CD14-positive monocyte (primary cell): ENCODE data around the gene SLC25A13. TPM values are rescaled to one million over a fixed set of nuclear protein-coding genes. Genes with fewer than 3 reads are reported as not detected.

ENCODE experiments used
- DNase-seq, 3 donors: peaks; one replicate each; pipeline ENCODE4 v3.0.0-alpha.2; 2011 to 2022
- H2AFZ ChIP-seq: 2 replicates; pipeline ENCODE4 v1.6.0; 2012; ENCODE audit warnings: mild to moderate bottlenecking, low read depth, low read length, inconsistent platforms; ENCODE audit not compliant: insufficient read depth, poor library complexity, severe bottlenecking
- H3K27ac ChIP-seq, 2 donors: 1 replicate in 1 of 2; 2 replicates in 1 of 2; pipeline ENCODE4 v1.5.1; 2012 to 2013; ENCODE audit warnings: low read length in 2 of 2, control low read depth in 1 of 2, inconsistent platforms in 1 of 2, low read depth in 1 of 2, mild to moderate bottlenecking in 1 of 2
- H3K27me3 ChIP-seq, 2 donors: one replicate each; pipeline versions ENCODE4 v1.6.0 to v1.6.1; 2011 to 2013; ENCODE audit warnings: low read length in 2 of 2; ENCODE audit not compliant: control insufficient read depth in 2 of 2, insufficient read depth in 2 of 2
- H3K36me3 ChIP-seq, 2 donors: replicated peaks in 1 of 2; 1 replicate in 1 of 2; 2 replicates in 1 of 2; pipeline versions ENCODE4 v1.5.1 to v1.6.1; 2012 to 2013; ENCODE audit warnings: low read length in 2 of 2, control low read depth in 1 of 2, inconsistent platforms in 1 of 2, mild to moderate bottlenecking in 1 of 2; ENCODE audit not compliant: insufficient read depth in 2 of 2, control insufficient read depth in 1 of 2
- H3K4me1 ChIP-seq, 2 donors: 1 replicate in 1 of 2; 2 replicates in 1 of 2; pipeline versions ENCODE4 v1.5.1 to v1.6.1; 2012 to 2013; ENCODE audit warnings: low read length in 2 of 2, control low read depth in 1 of 2, inconsistent platforms in 1 of 2, mild to moderate bottlenecking in 1 of 2, moderate library complexity in 1 of 2; ENCODE audit not compliant: insufficient read depth in 2 of 2, control insufficient read depth in 1 of 2
- H3K4me2 ChIP-seq: replicated peaks from 2 replicates; pipeline ENCODE3; 2012; ENCODE audit warnings: low read length, moderate library complexity, mild to moderate bottlenecking; ENCODE audit not compliant: poor library complexity, severe bottlenecking; ENCODE audit errors: extremely low read depth
- H3K4me3 ChIP-seq, 3 experiments: fragments of 200-600 bp in 1 of 3; sonication (generic) in 1 of 3; replicated peaks in 1 of 3; 1 replicate in 2 of 3; 2 replicates in 1 of 3; pipeline ENCODE4 v1.5.1; 2011 to 2013; ENCODE audit warnings: low read length in 3 of 3, mild to moderate bottlenecking in 3 of 3, control low read depth in 2 of 3, low read depth in 2 of 3, inconsistent platforms in 1 of 3, moderate library complexity in 1 of 3
- H3K79me2 ChIP-seq: 2 replicates; pipeline ENCODE4 v1.6.0; 2012; ENCODE audit warnings: mild to moderate bottlenecking, control low read depth, inconsistent platforms, low read length, moderate library complexity; ENCODE audit not compliant: insufficient read depth
- H3K9ac ChIP-seq: 2 replicates; pipeline ENCODE4 v1.6.0; 2017; ENCODE audit warnings: low read length, mild to moderate bottlenecking; ENCODE audit not compliant: insufficient read depth, poor library complexity, severe bottlenecking
- H3K9me3 ChIP-seq, 2 donors: replicated peaks in 1 of 2; 1 replicate in 1 of 2; 2 replicates in 1 of 2; pipeline versions ENCODE4 v1.5.1 to v1.6.1; 2012 to 2013; ENCODE audit warnings: low read length in 2 of 2, control low read depth in 1 of 2; ENCODE audit not compliant: control insufficient read depth in 1 of 2, insufficient read depth in 1 of 2
- H4K20me1 ChIP-seq: 2 replicates; pipeline ENCODE4 v1.6.0; 2012; ENCODE audit warnings: mild to moderate bottlenecking, low read length, control low read depth, moderate library complexity; ENCODE audit not compliant: insufficient read depth
- H3K27ac Mint-ChIP-seq, 7 donors: one replicate each; pipeline ENCODE4 v1.8.0; 2020; ENCODE audit warnings: mild to moderate bottlenecking in 7 of 7, mixed read lengths in 7 of 7, moderate library complexity in 6 of 7, inconsistent platforms in 2 of 7
- H3K27me3 Mint-ChIP-seq, 3 donors: one replicate each; pipeline ENCODE4 v1.8.0; 2021 to 2022; ENCODE audit warnings: low read depth in 3 of 3, mild to moderate bottlenecking in 3 of 3, mixed read lengths in 3 of 3, moderate library complexity in 3 of 3, inconsistent platforms in 1 of 3
- H3K36me3 Mint-ChIP-seq, 2 donors: one replicate each; pipeline ENCODE4 v1.8.0; 2020; ENCODE audit warnings: mixed read lengths in 2 of 2, inconsistent platforms in 1 of 2, mild to moderate bottlenecking in 1 of 2
- H3K4me1 Mint-ChIP-seq: one replicate; pipeline ENCODE4 v1.8.0; 2020; ENCODE audit warnings: mild to moderate bottlenecking, mixed read lengths
- H3K4me3 Mint-ChIP-seq, 2 donors: one replicate each; pipeline ENCODE4 v1.8.0; 2020; ENCODE audit warnings: mild to moderate bottlenecking in 2 of 2, mixed read lengths in 2 of 2, moderate library complexity in 1 of 2
- H3K9me3 Mint-ChIP-seq, 7 donors: one replicate each; pipeline ENCODE4 v1.8.0; 2020 to 2022; ENCODE audit warnings: mixed read lengths in 7 of 7, mild to moderate bottlenecking in 6 of 7, moderate library complexity in 6 of 7, inconsistent platforms in 2 of 7
- WGBS: methylation state at CpG from one replicate; pipeline ENCODE4 v1.1.5; 2013; ENCODE audit warnings: missing lambda C conversion rate; ENCODE audit not compliant: insufficient coverage; 5-methylcytosine and 5-hydroxymethylcytosine counted together
- intact Hi-C, 2 donors: fragments of 100-400 bp; cut with micrococcal nuclease; formaldehyde crosslinking; loops; one replicate each; pipeline versions ENCODE4 v1.15.0 to v1.15.1; 2023
- polyA plus RNA-seq, 3 donors: library from polyadenylated mRNA; depleted of rRNA in 1 of 3; unstranded in 2 of 3; stranded (reverse) in 1 of 3; fragments of 300-500 nt in 2 of 3; fragments of >200 nt in 1 of 3; fragmentation: Illumina TruSeq in 2 of 3; gene quantifications; 1 replicate in 2 of 3; 2 replicates in 1 of 3; pipeline ENCODE4 v1.2.3, GENCODE V29; 2012 to 2021
- TF ChIP-seq, protein P1 (sequence below): fragments of 200-600 bp; IDR thresholded peaks from one replicate; pipeline ENCODE4 v1.8.0; 2022; ENCODE audit warnings: antibody characterized with exemption, mild to moderate bottlenecking

Gene SLC25A13
- polyA plus RNA-seq, 3 donors = 12.7 to 15.7 (median 14.4) TPM

DNA sequence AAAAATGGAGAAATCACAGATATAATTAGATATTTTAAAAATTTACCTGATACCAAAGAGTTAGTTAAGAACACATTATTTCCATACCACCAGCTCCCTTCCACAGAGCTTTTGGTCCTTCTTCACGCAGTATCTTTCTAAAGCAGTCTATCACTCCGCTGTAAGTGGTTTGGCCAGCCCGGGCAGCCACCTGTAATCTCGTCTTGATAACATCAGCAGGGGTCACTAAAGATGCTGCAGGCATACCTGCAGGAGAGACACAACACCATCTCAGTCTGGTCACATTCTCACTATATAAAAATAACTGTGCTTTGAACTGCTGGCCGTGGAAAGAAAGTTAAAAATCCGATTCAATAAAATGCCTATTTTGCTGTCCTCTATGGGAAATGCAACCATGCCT, 200.1 kb downstream of the SLC25A13 start:
- Mint-ChIP-seq H3K27ac (no peak overlapping the region), H3K4me1 (no peaks in the 10 kb centered on the region), H3K4me3 (no peak overlapping the region), H3K27me3 (no peaks in the 10 kb centered on the region), H3K36me3 (peaks cover 54 to 64% of the 10 kb centered on the region in 2 donors), H3K9me3 (no peaks in the 10 kb centered on the region)
- H3K36me3 ChIP-seq = peaks cover 25 to 38% of the 10 kb centered on the region in 2 donors
- intact Hi-C loops = no loop called here
- WGBS = 100% methylated on average over 4 of the region's 6 CpGs
- H3K9ac ChIP-seq = no peak overlapping the region
- H3K4me2 ChIP-seq = no peak overlapping the region
- H3K27me3 ChIP-seq = no peaks in the 10 kb centered on the region
- no peak overlapping the region for H3K27ac ChIP-seq
- H3K79me2 ChIP-seq = no peaks in the 10 kb centered on the region
- no peaks in the 10 kb centered on the region for H3K4me1 ChIP-seq
- no peaks in the 10 kb centered on the region for H4K20me1 ChIP-seq
- TF ChIP-seq, protein P1, sequence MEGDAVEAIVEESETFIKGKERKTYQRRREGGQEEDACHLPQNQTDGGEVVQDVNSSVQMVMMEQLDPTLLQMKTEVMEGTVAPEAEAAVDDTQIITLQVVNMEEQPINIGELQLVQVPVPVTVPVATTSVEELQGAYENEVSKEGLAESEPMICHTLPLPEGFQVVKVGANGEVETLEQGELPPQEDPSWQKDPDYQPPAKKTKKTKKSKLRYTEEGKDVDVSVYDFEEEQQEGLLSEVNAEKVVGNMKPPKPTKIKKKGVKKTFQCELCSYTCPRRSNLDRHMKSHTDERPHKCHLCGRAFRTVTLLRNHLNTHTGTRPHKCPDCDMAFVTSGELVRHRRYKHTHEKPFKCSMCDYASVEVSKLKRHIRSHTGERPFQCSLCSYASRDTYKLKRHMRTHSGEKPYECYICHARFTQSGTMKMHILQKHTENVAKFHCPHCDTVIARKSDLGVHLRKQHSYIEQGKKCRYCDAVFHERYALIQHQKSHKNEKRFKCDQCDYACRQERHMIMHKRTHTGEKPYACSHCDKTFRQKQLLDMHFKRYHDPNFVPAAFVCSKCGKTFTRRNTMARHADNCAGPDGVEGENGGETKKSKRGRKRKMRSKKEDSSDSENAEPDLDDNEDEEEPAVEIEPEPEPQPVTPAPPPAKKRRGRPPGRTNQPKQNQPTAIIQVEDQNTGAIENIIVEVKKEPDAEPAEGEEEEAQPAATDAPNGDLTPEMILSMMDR = no peak
- no peaks in the 10 kb centered on the region for H3K9me3 ChIP-seq
- DNase-seq = no peak
- no peak overlapping the region for H3K4me3 ChIP-seq
- no peak overlapping the region for H2AFZ ChIP-seq

DNA sequence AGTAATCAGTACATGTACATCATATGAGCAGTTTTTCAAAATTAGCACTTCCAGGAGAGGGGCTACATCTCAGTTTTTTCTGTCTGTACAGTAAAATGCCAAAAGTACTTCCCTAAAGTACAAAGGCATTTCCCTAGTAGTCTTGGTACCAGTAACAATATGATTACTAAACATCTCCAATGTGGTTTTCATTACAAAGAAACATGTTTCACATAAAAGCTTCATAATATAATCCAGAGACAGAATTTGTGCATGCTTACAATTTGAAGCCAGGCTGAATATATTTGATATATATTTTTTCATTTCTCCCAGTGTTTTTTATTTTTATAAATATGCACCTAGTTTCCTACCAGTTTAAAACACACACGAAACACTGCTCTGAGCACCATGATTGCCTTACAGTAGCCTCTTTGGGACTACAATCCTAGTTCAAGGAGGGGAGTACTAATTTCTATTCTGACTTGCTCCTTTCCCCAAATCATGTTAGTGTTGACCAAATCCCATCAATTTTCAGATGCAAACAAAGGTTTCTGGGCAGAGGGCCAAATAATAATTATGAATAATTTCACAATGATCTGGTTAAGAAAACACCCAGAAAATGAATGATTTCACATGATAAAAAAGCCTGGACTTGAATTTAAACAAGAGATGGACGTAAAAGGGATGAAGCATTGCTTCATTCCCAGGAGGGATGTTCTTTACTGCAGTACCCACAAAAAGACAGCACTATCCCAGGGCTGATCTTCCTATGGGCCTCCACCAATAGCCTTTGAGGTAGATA, 201.3 kb downstream of the SLC25A13 start:
- Histone ChIP-seq H4K20me1 (no peaks in the 10 kb centered on the region), H3K27ac (no peak overlapping the region), H3K79me2 (no peaks in the 10 kb centered on the region), H2AFZ (no peak overlapping the region), H3K9me3 (no peaks in the 10 kb centered on the region), H3K27me3 (no peaks in the 10 kb centered on the region), H3K4me2 (no peak overlapping the region), H3K36me3 (peaks cover 25 to 38% of the 10 kb centered on the region in 2 donors), H3K4me1 (no peaks in the 10 kb centered on the region), H3K4me3 (no peak overlapping the region), H3K9ac (no peak overlapping the region)
- Mint-ChIP-seq H3K4me1 (no peaks in the 10 kb centered on the region), H3K9me3 (peaks cover 0 to under 1% (median 0%) of the 10 kb centered on the region in 7 donors), H3K27ac (peak overlapping the region in 1 of 7 donors; percentile 16), H3K36me3 (peaks cover 46 to 54% of the 10 kb centered on the region in 2 donors), H3K27me3 (no peaks in the 10 kb centered on the region), H3K4me3 (no peak overlapping the region)
- intact Hi-C loops = no loop called here
- 100% methylated on average over 1 of the region's 2 CpGs for WGBS
- TF ChIP-seq, protein P1 = no peak
- no peak for DNase-seq
